NK-92 (cell line): ENCODE measurements around the gene ZNF215.
"Not testable (repeated sequence)": the region's sequence is repeated elsewhere in the genome, so short reads cannot be mapped to it uniquely, and the experiment has no call there.

Experiments used
- DNase-seq: peaks from one replicate; lab custom pipeline; 2025; ENCODE audit not compliant: unreplicated experiment; lab: John Stamatoyannopoulos, UW

ZNF215 gene

GRCh38 chr11:6926208-6927029 lies at the start of gene ZNF215:
TSS of gene ZNF215 (plus strand) at chr11:6926426. CDS start at chr11:6932273, 5,847 bp downstream.
- no peak for DNase-seq

DNA sequence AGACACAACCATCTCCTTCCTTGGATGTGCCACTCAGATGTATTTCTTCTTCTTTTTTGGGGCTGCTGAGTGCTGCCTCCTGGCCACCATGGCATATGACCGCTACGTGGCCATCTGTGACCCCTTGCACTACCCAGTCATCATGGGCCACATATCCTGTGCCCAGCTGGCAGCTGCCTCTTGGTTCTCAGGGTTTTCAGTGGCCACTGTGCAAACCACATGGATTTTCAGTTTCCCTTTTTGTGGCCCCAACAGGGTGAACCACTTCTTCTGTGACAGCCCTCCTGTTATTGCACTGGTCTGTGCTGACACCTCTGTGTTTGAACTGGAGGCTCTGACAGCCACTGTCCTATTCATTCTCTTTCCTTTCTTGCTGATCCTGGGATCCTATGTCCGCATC lies 49.3 kb upstream of the ZNF215 start:
- DNase-seq, result no peak

DNA sequence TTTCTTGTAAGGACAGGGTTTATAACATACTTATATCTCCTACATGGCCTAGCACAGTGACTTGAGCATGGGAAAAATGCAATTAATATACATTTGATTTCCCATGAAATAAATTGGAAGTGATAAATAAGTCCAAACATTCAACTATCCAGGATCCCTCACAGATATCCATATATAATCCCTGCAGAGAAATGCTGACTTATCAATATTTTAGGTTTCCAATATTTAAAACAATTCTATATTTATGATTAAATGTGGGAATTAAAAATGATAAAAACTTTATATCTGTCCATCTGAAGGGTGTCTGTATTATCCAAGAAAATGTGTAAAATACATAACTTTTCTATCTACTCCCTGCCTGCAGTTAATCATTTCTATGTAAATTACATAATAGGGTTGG lies 43.5 kb upstream of the ZNF215 start:
- DNase-seq, result no peak

DNA sequence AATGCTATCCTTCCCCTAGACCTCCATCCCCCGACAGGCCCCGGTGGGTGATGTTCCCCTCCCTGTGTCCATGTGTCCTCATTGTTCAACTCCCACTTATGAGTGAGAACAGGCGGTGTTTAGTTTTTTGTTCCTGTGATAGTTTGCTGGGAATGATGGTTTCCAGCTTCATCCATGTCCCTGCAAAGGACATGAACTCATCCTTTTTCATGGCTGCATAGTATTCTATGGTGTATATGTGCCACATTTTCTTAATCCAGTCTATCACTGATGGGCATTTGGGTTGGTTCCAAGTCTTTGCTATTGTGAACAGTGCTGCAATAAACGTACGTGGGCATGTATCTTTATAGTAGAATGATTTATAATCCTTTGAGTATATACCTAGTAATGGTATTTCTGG lies 38.5 kb upstream of the ZNF215 start:
- DNase-seq, result not testable (repeated sequence)

- no peak for DNase-seq
Measured at GRCh38 chr11:6888830-6889229, 37.4 kb upstream of the ZNF215 start.

GRCh38 chr11:6889835-6890234 lies 36.4 kb upstream of the ZNF215 start:
- DNase-seq, result no peak

DNA sequence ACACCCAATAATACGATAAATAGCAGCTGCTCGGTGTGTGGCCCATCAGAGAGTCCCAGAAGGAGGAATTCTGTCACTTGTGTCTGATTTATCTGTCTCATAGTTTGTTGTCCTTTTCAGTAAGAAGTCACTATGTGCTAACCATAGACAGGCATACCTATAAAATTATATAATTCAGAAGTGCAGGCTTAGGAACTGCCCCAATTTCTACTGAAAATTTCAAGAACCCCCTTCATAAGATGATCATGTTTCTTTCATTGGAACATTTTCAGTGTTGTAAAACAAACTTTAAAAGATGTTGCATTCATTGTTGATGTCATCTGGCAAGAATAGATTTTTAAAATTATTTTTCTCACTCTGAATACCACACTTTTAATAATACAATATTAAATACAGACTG lies 33.8 kb upstream of the ZNF215 start, which contains the start of gene OR2D2:
OR2D2 (minus strand) TSS at position 101 of the 400 bp plus-strand sequence; CDS start at position 101, 0 bp downstream.
- DNase-seq, result no peak

GRCh38 chr11:6894097-6894496 lies 32.1 kb upstream of the ZNF215 start:
- no peak for DNase-seq

- DNase-seq, result no peak
Measured at GRCh38 chr11:6895010-6895409, 31.2 kb upstream of the ZNF215 start.

- DNase-seq, result no peak
Measured at GRCh38 chr11:6898911-6899310, 27.3 kb upstream of the ZNF215 start.

GRCh38 chr11:6900327-6900999 lies 25.8 kb upstream of the ZNF215 start:
- no peak for DNase-seq

- not testable (repeated sequence) for DNase-seq
Measured at GRCh38 chr11:6904804-6905203, 21.4 kb upstream of the ZNF215 start.

DNA sequence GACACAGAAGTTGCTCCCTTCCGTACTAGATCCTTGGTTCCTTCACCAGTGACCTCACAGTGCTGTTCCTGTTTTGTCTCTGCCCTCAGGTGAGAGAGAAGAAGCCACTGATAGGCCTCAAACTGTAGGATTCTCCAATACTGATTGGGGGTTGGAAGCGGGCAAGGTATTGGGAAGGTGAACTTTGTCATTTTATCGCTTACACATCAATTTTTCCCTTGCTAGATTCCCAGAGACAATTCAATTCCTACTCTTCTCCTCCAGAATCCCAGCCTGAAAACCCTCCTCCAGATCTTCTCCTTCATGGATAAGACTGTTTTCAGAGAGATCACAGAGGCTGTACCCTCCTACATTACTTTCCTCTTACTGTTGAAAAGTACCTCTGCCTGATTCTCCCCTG lies 14.8 kb upstream of the ZNF215 start:
- no peak for DNase-seq

- DNase-seq, result no peak
Measured at GRCh38 chr11:6911948-6912347, 14.3 kb upstream of the ZNF215 start.

DNA sequence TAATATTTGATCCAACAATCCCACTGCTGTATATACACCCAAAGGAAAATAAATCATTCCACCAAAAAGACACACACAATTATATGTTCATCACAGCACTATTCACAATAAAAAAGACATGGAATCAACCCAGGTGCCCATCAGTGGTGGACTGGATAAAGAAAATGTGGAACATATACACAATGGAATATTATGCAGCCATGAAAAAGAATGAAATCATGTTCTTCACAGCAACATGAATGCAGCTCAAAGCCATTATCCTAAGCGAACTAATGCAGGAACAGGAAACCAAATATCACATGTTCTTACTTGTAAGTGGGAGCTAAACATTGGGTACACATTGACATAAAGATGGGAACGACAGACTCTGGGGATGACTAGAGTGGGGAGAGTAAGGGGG lies 6.5 kb upstream of the ZNF215 start:
- DNase-seq, result no peak

DNA sequence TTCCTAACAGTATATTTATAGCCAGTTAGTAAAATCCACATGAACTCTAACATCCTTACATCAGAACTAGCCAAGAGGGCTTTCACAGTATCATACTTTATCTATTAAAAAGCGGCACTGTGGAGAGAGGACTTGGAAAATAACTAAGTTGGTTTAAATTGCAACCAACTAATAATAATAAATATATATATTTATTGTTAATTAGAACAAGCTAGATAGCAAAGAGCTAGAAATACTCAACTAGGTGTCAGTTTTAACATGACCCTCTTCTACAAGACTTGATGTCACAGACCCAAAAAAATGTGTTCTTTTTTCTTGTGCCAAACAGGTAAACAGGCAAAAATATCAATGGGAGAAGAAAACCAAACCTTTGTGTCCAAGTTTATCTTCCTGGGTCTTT lies 5.5 kb upstream of the ZNF215 start, which contains the start of gene OR2D3:
OR2D3 (plus strand) TSS at position 301 of the 400 bp plus-strand sequence; CDS start at position 301, 0 bp downstream.
- no peak for DNase-seq

- DNase-seq, result no peak
Measured at GRCh38 chr11:6925007-6925577, 1.1 kb upstream of the ZNF215 start.

- no peak for DNase-seq
Measured at GRCh38 chr11:6925636-6926207, 504 bp upstream of the ZNF215 start.

- no peak for DNase-seq
Measured at GRCh38 chr11:6927030-6927617, 898 bp downstream of the ZNF215 start.

GRCh38 chr11:6928916-6929315 lies 2.7 kb downstream of the ZNF215 start:
- no peak for DNase-seq

GRCh38 chr11:6931146-6931713 lies 5.0 kb downstream of the ZNF215 start:
- DNase-seq, result no peak
